ENCODE measurements around the gene NR4A3. TPM values are rescaled to one million over a fixed set of nuclear protein-coding genes. Genes with fewer than 3 reads are reported as not detected.

The NR4A3 gene
- total RNA-seq, 1 experiment from 2014 or later: 0.10 TPM

- Histone ChIP-seq H3K4me3 (ENCODE audit: insufficient read depth, low read depth, low read length) (no peak overlapping the region), H3K36me3 (replicated peaks; ENCODE audit: control insufficient read depth, insufficient read depth, low read length) (no peaks in the 10 kb centered on the region), H3K27me3 (ENCODE audit: control insufficient read depth, insufficient read depth, low read length) (no peaks in the 10 kb centered on the region)
- DNase-seq: no peak
These were observed 45.9 kb downstream of the NR4A3 start for GRCh38 chr9:99867536-99867935.

- no peak for DNase-seq
- Histone ChIP-seq H3K27me3 (ENCODE audit: control insufficient read depth, insufficient read depth, low read length) (no peaks in the 10 kb centered on the region), H3K4me3 (ENCODE audit: insufficient read depth, low read depth, low read length) (no peak overlapping the region), H3K36me3 (replicated peaks; ENCODE audit: control insufficient read depth, insufficient read depth, low read length) (no peaks in the 10 kb centered on the region)
These were observed 46.3 kb downstream of the NR4A3 start for GRCh38 chr9:99867968-99868367.

- no peak overlapping the region for H3K4me3 ChIP-seq (ENCODE audit: insufficient read depth, low read depth, low read length)
- no peaks in the 10 kb centered on the region for H3K27me3 ChIP-seq (ENCODE audit: control insufficient read depth, insufficient read depth, low read length)
- no peak for DNase-seq
- H3K36me3 ChIP-seq (replicated peaks; ENCODE audit: control insufficient read depth, insufficient read depth, low read length): no peaks in the 10 kb centered on the region
These were observed 47.2 kb downstream of the NR4A3 start for GRCh38 chr9:99868845-99869244.

- Histone ChIP-seq H3K36me3 (replicated peaks; ENCODE audit: control insufficient read depth, insufficient read depth, low read length) (no peaks in the 10 kb centered on the region), H3K27me3 (ENCODE audit: control insufficient read depth, insufficient read depth, low read length) (no peaks in the 10 kb centered on the region), H3K4me3 (ENCODE audit: insufficient read depth, low read depth, low read length) (no peak overlapping the region)
- DNase-seq: no peak
These were observed 48.4 kb downstream of the NR4A3 start for GRCh38 chr9:99870126-99870525.

- Histone ChIP-seq H3K36me3 (replicated peaks; ENCODE audit: control insufficient read depth, insufficient read depth, low read length) (no peaks in the 10 kb centered on the region), H3K27me3 (ENCODE audit: control insufficient read depth, insufficient read depth, low read length) (no peaks in the 10 kb centered on the region), H3K4me3 (ENCODE audit: insufficient read depth, low read depth, low read length) (no peak overlapping the region)
- no peak for DNase-seq
These were observed 51.8 kb downstream of the NR4A3 start for GRCh38 chr9:99873531-99873930.

- DNase-seq: no peak
- H3K36me3 ChIP-seq (replicated peaks; ENCODE audit: control insufficient read depth, insufficient read depth, low read length): no peaks in the 10 kb centered on the region
- H3K4me3 ChIP-seq (ENCODE audit: insufficient read depth, low read depth, low read length): no peak overlapping the region
- no peaks in the 10 kb centered on the region for H3K27me3 ChIP-seq (ENCODE audit: control insufficient read depth, insufficient read depth, low read length)
These were observed 52.4 kb downstream of the NR4A3 start for GRCh38 chr9:99873943-99874584.

GRCh38 chr9:99876190-99876589 lies 54.5 kb downstream of the NR4A3 start:
- no peaks in the 10 kb centered on the region for H3K27me3 ChIP-seq (ENCODE audit: control insufficient read depth, insufficient read depth, low read length)
- no peak for DNase-seq
- no peak overlapping the region for H3K4me3 ChIP-seq (ENCODE audit: insufficient read depth, low read depth, low read length)
- H3K36me3 ChIP-seq (replicated peaks; ENCODE audit: control insufficient read depth, insufficient read depth, low read length): no peaks in the 10 kb centered on the region

- H3K4me3 ChIP-seq (ENCODE audit: insufficient read depth, low read depth, low read length): no peak overlapping the region
- no peaks in the 10 kb centered on the region for H3K36me3 ChIP-seq (replicated peaks; ENCODE audit: control insufficient read depth, insufficient read depth, low read length)
- DNase-seq: no peak
- no peaks in the 10 kb centered on the region for H3K27me3 ChIP-seq (ENCODE audit: control insufficient read depth, insufficient read depth, low read length)
These were observed 57.0 kb downstream of the NR4A3 start for GRCh38 chr9:99878651-99879050.

GRCh38 chr9:99881769-99882168 lies 60.1 kb downstream of the NR4A3 start:
- no peak for DNase-seq
- Histone ChIP-seq H3K27me3 (ENCODE audit: control insufficient read depth, insufficient read depth, low read length) (no peaks in the 10 kb centered on the region), H3K36me3 (replicated peaks; ENCODE audit: control insufficient read depth, insufficient read depth, low read length) (no peaks in the 10 kb centered on the region), H3K4me3 (ENCODE audit: insufficient read depth, low read depth, low read length) (no peak overlapping the region)

GRCh38 chr9:99885747-99886146 lies 64.1 kb downstream of the NR4A3 start:
- Histone ChIP-seq H3K36me3 (replicated peaks; ENCODE audit: control insufficient read depth, insufficient read depth, low read length) (no peaks in the 10 kb centered on the region), H3K4me3 (ENCODE audit: insufficient read depth, low read depth, low read length) (no peak overlapping the region), H3K27me3 (ENCODE audit: control insufficient read depth, insufficient read depth, low read length) (no peaks in the 10 kb centered on the region)
- DNase-seq: no peak

GRCh38 chr9:99889120-99889519 lies 67.4 kb downstream of the NR4A3 start:
- Histone ChIP-seq H3K4me3 (ENCODE audit: insufficient read depth, low read depth, low read length) (no peak overlapping the region), H3K36me3 (replicated peaks; ENCODE audit: control insufficient read depth, insufficient read depth, low read length) (no peaks in the 10 kb centered on the region), H3K27me3 (ENCODE audit: control insufficient read depth, insufficient read depth, low read length) (no peaks in the 10 kb centered on the region)
- no peak for DNase-seq

GRCh38 chr9:99894826-99895225 lies 73.1 kb downstream of the NR4A3 start:
- no peaks in the 10 kb centered on the region for H3K36me3 ChIP-seq (replicated peaks; ENCODE audit: control insufficient read depth, insufficient read depth, low read length)
- no peak overlapping the region for H3K4me3 ChIP-seq (ENCODE audit: insufficient read depth, low read depth, low read length)
- DNase-seq: no peak
- H3K27me3 ChIP-seq (ENCODE audit: control insufficient read depth, insufficient read depth, low read length): no peaks in the 10 kb centered on the region; the same call in 1 of the 2 replicates

GRCh38 chr9:99895510-99895909 lies 73.8 kb downstream of the NR4A3 start:
- no peaks in the 10 kb centered on the region for H3K36me3 ChIP-seq (replicated peaks; ENCODE audit: control insufficient read depth, insufficient read depth, low read length)
- H3K4me3 ChIP-seq (ENCODE audit: insufficient read depth, low read depth, low read length): no peak overlapping the region
- H3K27me3 ChIP-seq (ENCODE audit: control insufficient read depth, insufficient read depth, low read length): no peaks in the 10 kb centered on the region; the same call in 1 of the 2 replicates
- DNase-seq: no peak

- Histone ChIP-seq H3K36me3 (replicated peaks; ENCODE audit: control insufficient read depth, insufficient read depth, low read length) (no peaks in the 10 kb centered on the region), H3K27me3 (ENCODE audit: control insufficient read depth, insufficient read depth, low read length) (no peaks in the 10 kb centered on the region; the same call in 1 of the 2 replicates), H3K4me3 (ENCODE audit: insufficient read depth, low read depth, low read length) (no peak overlapping the region)
- DNase-seq: no peak
These were observed 74.4 kb downstream of the NR4A3 start for GRCh38 chr9:99896119-99896518.

GRCh38 chr9:99903393-99903792 lies 81.7 kb downstream of the NR4A3 start:
- no peak for DNase-seq
- Histone ChIP-seq H3K36me3 (replicated peaks; ENCODE audit: control insufficient read depth, insufficient read depth, low read length) (no peaks in the 10 kb centered on the region), H3K27me3 (ENCODE audit: control insufficient read depth, insufficient read depth, low read length) (peaks cover 2% of the 10 kb centered on the region; the same call in 1 of the 2 replicates), H3K4me3 (ENCODE audit: insufficient read depth, low read depth, low read length) (no peak overlapping the region)

Measured in H7 (cell line).